SIG-M5 treated with dmso at 0.1 percent for 504 hours (cell line): ENCODE results near the gene TMEM130.

Source experiments
- DNase-seq: peaks from one replicate; lab custom pipeline; 2025; ENCODE audit not compliant: unreplicated experiment; lab: John Stamatoyannopoulos, UW

The TMEM130 gene

GRCh38 chr7:98869597-98870120 lies at the start of gene TMEM130:
TSS of gene TMEM130 (minus strand) at chr7:98870014. CDS start at chr7:98869861, 153 bp downstream.
- DNase-seq, result no peak

- DNase-seq, result no peak
These were observed 47.5 kb upstream of the TMEM130 start for GRCh38 chr7:98917331-98917730.

GRCh38 chr7:98913612-98914011 lies 43.8 kb upstream of the TMEM130 start:
- DNase-seq, result no peak

- no peak for DNase-seq
These were observed 43.2 kb upstream of the TMEM130 start for GRCh38 chr7:98913026-98913425.

GRCh38 chr7:98911916-98912315 lies 42.1 kb upstream of the TMEM130 start:
- no peak for DNase-seq

GRCh38 chr7:98910427-98910826 lies 40.6 kb upstream of the TMEM130 start:
- DNase-seq, result no peak

GRCh38 chr7:98909487-98909886 lies 39.7 kb upstream of the TMEM130 start:
- no peak for DNase-seq

- no peak for DNase-seq
These were observed 38.8 kb upstream of the TMEM130 start for GRCh38 chr7:98908585-98908984.

GRCh38 chr7:98907570-98907969 lies 37.8 kb upstream of the TMEM130 start:
- DNase-seq, result no peak

- no peak for DNase-seq
These were observed 33.4 kb upstream of the TMEM130 start for GRCh38 chr7:98903246-98903645.

GRCh38 chr7:98902523-98902922 lies 32.7 kb upstream of the TMEM130 start:
- DNase-seq, result no peak

GRCh38 chr7:98900815-98901214 lies 31.0 kb upstream of the TMEM130 start:
- no peak for DNase-seq

- DNase-seq, result no peak
These were observed 30.0 kb upstream of the TMEM130 start for GRCh38 chr7:98899816-98900215.

GRCh38 chr7:98892609-98893008 lies 22.8 kb upstream of the TMEM130 start:
- DNase-seq, result no peak

GRCh38 chr7:98887038-98887437 lies 17.2 kb upstream of the TMEM130 start:
- DNase-seq, result no peak

GRCh38 chr7:98884416-98884815 lies 14.6 kb upstream of the TMEM130 start:
- DNase-seq, result no peak

GRCh38 chr7:98881561-98882315 lies 11.9 kb upstream of the TMEM130 start:
- DNase-seq, result no peak

- DNase-seq, result no peak
These were observed 10.7 kb upstream of the TMEM130 start for GRCh38 chr7:98880485-98880884.

- no peak for DNase-seq
These were observed 10.1 kb upstream of the TMEM130 start for GRCh38 chr7:98879979-98880315.

GRCh38 chr7:98879198-98879978 lies 9.6 kb upstream of the TMEM130 start:
- DNase-seq, result peak; percentile 70

GRCh38 chr7:98878365-98879197 lies 8.8 kb upstream of the TMEM130 start, which contains the start of gene TRRAP:
TSS of gene TRRAP (plus strand) at chr7:98878532. CDS start at chr7:98881151, 2,619 bp downstream.
- peak; percentile 20 for DNase-seq
